Stimulated activated CD8-positive, alpha-beta memory T cell treated with anti-CD3 and anti-CD28 coated beads, Interleukin-7, amount 100 ng/mL, for 24 hours (primary cell): ENCODE measurements around the gene CENPP.

ENCODE experiments used
- DNase-seq: peaks from one replicate; pipeline ENCODE4 v3.0.0-alpha.2; 2020; ENCODE audit warnings: low read depth

CENPP gene

GRCh38 chr9:92313624-92314012 is 12.1 kb upstream of the CENPP start:
- no peak for DNase-seq

GRCh38 chr9:92315456-92315855 is 10.3 kb upstream of the CENPP start:
- no peak for DNase-seq

- DNase-seq, result no peak
Observed at GRCh38 chr9:92324431-92324830, 1.3 kb upstream of the CENPP start.

GRCh38 chr9:92324889-92325268 is 874 bp upstream of the CENPP start:
- no peak for DNase-seq

- no peak for DNase-seq
Observed at GRCh38 chr9:92325991-92326500, 293 bp downstream of the CENPP start.

GRCh38 chr9:92327283-92327850 is 1.6 kb downstream of the CENPP start:
- DNase-seq, result no peak

- no peak for DNase-seq
Observed at GRCh38 chr9:92328225-92328624, 2.5 kb downstream of the CENPP start.

GRCh38 chr9:92332577-92333281 is 7.0 kb downstream of the CENPP start:
- no peak for DNase-seq

- no peak for DNase-seq
Observed at GRCh38 chr9:92333282-92333634, 7.5 kb downstream of the CENPP start.

- DNase-seq, result no peak
Observed at GRCh38 chr9:92341578-92341977, 15.8 kb downstream of the CENPP start.

- DNase-seq, result no peak
Observed at GRCh38 chr9:92342825-92343488, 17.2 kb downstream of the CENPP start.

- no peak for DNase-seq
Observed at GRCh38 chr9:92345582-92345981, 19.8 kb downstream of the CENPP start.

GRCh38 chr9:92349771-92350739 is 24.3 kb downstream of the CENPP start:
- no peak for DNase-seq

GRCh38 chr9:92350740-92351133 is 25.0 kb downstream of the CENPP start:
- no peak for DNase-seq

- no peak for DNase-seq
Observed at GRCh38 chr9:92353051-92353450, 27.3 kb downstream of the CENPP start.

GRCh38 chr9:92359394-92359995 is 33.7 kb downstream of the CENPP start:
- DNase-seq, result no peak

- no peak for DNase-seq
Observed at GRCh38 chr9:92360083-92360482, 34.3 kb downstream of the CENPP start.

GRCh38 chr9:92369075-92369474 is 43.3 kb downstream of the CENPP start:
- DNase-seq, result no peak

- DNase-seq, result no peak
Observed at GRCh38 chr9:92373167-92373566, 47.4 kb downstream of the CENPP start.

GRCh38 chr9:92377876-92378275 is 52.1 kb downstream of the CENPP start:
- no peak for DNase-seq

GRCh38 chr9:92378865-92379560 is 53.3 kb downstream of the CENPP start:
- DNase-seq, result no peak
